Retina (tissue), 1 donor: ENCODE results near the gene SBNO1.

Experiments used
- DNase-seq: peaks from one replicate; pipeline ENCODE4 v3.0.0-alpha.2; 2016

Gene SBNO1

GRCh38 chr12:123242116-123242904, 122.3 kb downstream of the SBNO1 start:
- no peak for DNase-seq
